Heart left ventricle (tissue), 16 donors: ENCODE measurements around the gene TMEM184B. TPM values are rescaled to one million over a fixed set of nuclear protein-coding genes. Genes with fewer than 3 reads are reported as not detected.

ENCODE experiments used
- ATAC-seq, 4 donors: fragments of 200-7000 bp; cut with Tn5 transposase; one replicate each; pipeline ENCODE4 v1.9.1; 2020 to 2022; ENCODE audit warnings: moderate library complexity in 4 of 4, mild to moderate bottlenecking in 3 of 4, moderate number of reproducible peaks in 1 of 4
- DNase-seq, 5 donors: peaks; one replicate each; pipeline ENCODE4 v3.0.0-alpha.2; 2020
- H3K27ac ChIP-seq, 12 donors: fragments of 200-600 bp; sonication (generic) in 4 of 12; one replicate each; pipeline versions ENCODE4 v1.5.0 to v1.8.0; 2016 to 2022; ENCODE audit warnings: mild to moderate bottlenecking in 2 of 12
- H3K27me3 ChIP-seq, 9 donors: fragments of 200-600 bp; sonication (generic) in 2 of 9; one replicate each; pipeline versions ENCODE4 v1.5.1 to v1.8.0; 2016 to 2022; ENCODE audit warnings: mild to moderate bottlenecking in 3 of 9
- H3K36me3 ChIP-seq, 9 donors: fragments of 200-600 bp; sonication (generic) in 2 of 9; one replicate each; pipeline versions ENCODE4 v1.5.0 to v1.8.0; 2018 to 2022; ENCODE audit warnings: mild to moderate bottlenecking in 2 of 9
- H3K4me1 ChIP-seq, 12 donors: fragments of 200-600 bp; sonication (generic) in 4 of 12; one replicate each; pipeline versions ENCODE4 v1.5.0 to v1.8.0; 2016 to 2022; ENCODE audit warnings: mild to moderate bottlenecking in 3 of 12
- H3K4me3 ChIP-seq, 12 donors: fragments of 200-600 bp; sonication (generic) in 4 of 12; one replicate each; pipeline versions ENCODE4 v1.5.0 to v1.8.0; 2017 to 2022; ENCODE audit warnings: mild to moderate bottlenecking in 9 of 12, moderate library complexity in 4 of 12
- H3K9me3 ChIP-seq, 12 donors: fragments of 200-600 bp; sonication (generic) in 4 of 12; one replicate each; pipeline versions ENCODE4 v1.5.0 to v1.8.0; 2016 to 2022; ENCODE audit warnings: mild to moderate bottlenecking in 1 of 12
- POLR2A ChIP-seq, 2 donors: fragments of 450-650 bp; IDR thresholded peaks; one replicate each; pipeline ENCODE4 v1.6.1; 2017; ENCODE audit warnings: antibody characterized with exemption in 2 of 2, mild to moderate bottlenecking in 2 of 2, moderate library complexity in 2 of 2
- WGBS, 4 donors: extraction: QIAGEN DNeasy Blood & Tissue Kit in 2 of 4; methylation state at CpG; one replicate each; pipeline versions ENCODE4 v1.1.5 to v1.1.7; 2013 to 2018; 5-methylcytosine and 5-hydroxymethylcytosine counted together
- intact Hi-C, 10 donors: fragments of 100-400 bp; cut with DNase I; formaldehyde crosslinking; loops; one replicate each; pipeline versions ENCODE4 v1.11.1 to v1.14.2; 2022
- polyA plus RNA-seq, 2 donors: library from polyadenylated mRNA; stranded (reverse); fragments of 200-250 nt; gene quantifications; one replicate each; pipeline ENCODE4 v1.2.3, GENCODE V29; 2013
- total RNA-seq, 9 donors: library from RNA; depleted of rRNA in 2 of 9; stranded (reverse); fragments of >200 nt in 2 of 9; fragmentation: NEBNext Ultra II Directional in 3 of 9; extraction: Animal tissue kit (Norgen Biotek cat#: 25700) in 3 of 9; gene quantifications; one replicate each; pipeline versions ENCODE4 v1.1.0 to v1.2.4, GENCODE V29; 2016 to 2023
- TF ChIP-seq, protein P1 (sequence below), 12 donors: fragments of 200-600 bp; sonication (generic) in 4 of 12; IDR thresholded peaks; one replicate each; pipeline versions ENCODE4 v1.5.0 to v1.8.0; 2018 to 2022; ENCODE audit warnings: antibody characterized with exemption in 12 of 12, mild to moderate bottlenecking in 5 of 12
- donor health status: ischemic (EF 13 %, LVEDD 7.1; RV severe dilation, severe dysfunction).
- donor health status: healthy with polysubstance abuse.
- donor health status: DM: no; HTN: yes; CAD: no.
- donor health status: DM: no; HTN: no; CAD: no.
- donor health status: ischemic (EF 25% LVEDD 6.9; RV normal size, moderate dysfunction).
- donor health status: ischemic (EF 25% LVEDD 5.7; RV mildly dilated, moderate dysfunction).
- donor health status: healthy.
- donor health status: DM: yes; HTN: yes; CAD: no.
- donor health status: ischemic (EF 35%, LVEDD 5.7; RV mildly dilated, moderate dysfunction).
- donor health status: nonischemic (EF 11% LVEDD 7.7; RV severe dilation, severe dysfunction).
- donor health status: DM: yes; HTN: yes; CAD: no.
- donor health status: PGD.
- donor health status: ischemic (EF 29% LVEDD 5.4; RV normal size, mild dysfunction).
- donor health status: nonischemic (EF 23%, LVEDD 6.1; RV moderate dilation, normal function).

The TMEM184B gene
- total and polyA plus RNA-seq, 11 donors = 19.5 to 103 (median 47.0) TPM

DNA sequence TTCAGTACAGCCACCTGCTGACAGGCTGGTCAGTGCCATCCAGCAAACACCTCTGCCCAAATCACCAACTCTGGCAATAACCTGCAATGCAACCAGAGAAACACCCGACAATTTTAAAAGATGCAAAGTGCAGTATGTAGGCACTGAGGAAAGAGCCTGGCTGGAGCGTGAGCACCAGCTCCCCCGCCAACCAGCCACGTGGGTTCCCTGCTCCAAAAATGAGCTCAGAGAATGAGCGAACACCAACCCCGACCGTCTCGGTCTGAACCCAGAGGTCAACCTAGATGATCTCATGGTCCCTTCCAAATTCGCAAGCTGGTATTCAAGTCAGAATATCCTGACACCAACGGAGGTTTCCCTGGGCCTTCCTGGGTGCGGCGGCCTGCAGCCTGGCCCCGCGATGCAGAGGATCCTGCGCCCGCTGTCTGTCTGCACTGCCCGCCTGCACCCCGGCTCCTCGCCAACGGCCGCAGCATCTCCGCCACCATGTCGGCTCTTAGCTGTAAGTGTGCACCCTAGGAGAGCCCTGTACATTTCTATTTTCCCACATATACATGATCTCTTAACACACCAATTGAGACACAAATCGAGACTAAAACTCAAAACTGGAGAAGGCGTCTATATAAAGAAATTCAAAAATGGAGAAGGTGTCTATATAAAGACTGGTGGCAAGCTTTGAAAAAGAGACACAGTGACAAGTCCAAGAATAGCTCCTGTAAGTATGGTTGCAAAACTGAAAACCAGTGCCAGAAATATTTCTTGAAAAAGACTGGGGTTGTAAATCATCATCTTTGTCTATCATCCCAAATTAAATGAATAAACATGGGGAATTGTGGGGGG is 22.8 kb downstream of the TMEM184B start:
- Histone ChIP-seq H3K36me3 (peaks cover 0 to 28% (median 23%) of the 10 kb centered on the region in 9 donors), H3K27ac (peak overlapping the region in 3 of 12 donors; percentile 4 to 23 (median 20)), H3K4me3 (no peak overlapping the region), H3K4me1 (peaks cover 0 to 70% (median 41%) of the 10 kb centered on the region in 12 donors), H3K27me3 (no peaks in the 10 kb centered on the region), H3K9me3 (peaks cover 0 to 7% (median 0%) of the 10 kb centered on the region in 12 donors)
- 81 to 91% (median 90%) methylated on average over 20 to 25 of the region's 25 CpGs for WGBS, 4 donors
- DNase-seq = no peak
- intact Hi-C loops = loop anchor here in 1 of 10 donors (10.0 kb wide), 1 partner anchor 135 kb away; the partner anchor contains the start of gene BAIAP2L2
- no peak for TF ChIP-seq POLR2A (IDR thresholded peaks at IDR 0.05)
- TF ChIP-seq, protein P1, sequence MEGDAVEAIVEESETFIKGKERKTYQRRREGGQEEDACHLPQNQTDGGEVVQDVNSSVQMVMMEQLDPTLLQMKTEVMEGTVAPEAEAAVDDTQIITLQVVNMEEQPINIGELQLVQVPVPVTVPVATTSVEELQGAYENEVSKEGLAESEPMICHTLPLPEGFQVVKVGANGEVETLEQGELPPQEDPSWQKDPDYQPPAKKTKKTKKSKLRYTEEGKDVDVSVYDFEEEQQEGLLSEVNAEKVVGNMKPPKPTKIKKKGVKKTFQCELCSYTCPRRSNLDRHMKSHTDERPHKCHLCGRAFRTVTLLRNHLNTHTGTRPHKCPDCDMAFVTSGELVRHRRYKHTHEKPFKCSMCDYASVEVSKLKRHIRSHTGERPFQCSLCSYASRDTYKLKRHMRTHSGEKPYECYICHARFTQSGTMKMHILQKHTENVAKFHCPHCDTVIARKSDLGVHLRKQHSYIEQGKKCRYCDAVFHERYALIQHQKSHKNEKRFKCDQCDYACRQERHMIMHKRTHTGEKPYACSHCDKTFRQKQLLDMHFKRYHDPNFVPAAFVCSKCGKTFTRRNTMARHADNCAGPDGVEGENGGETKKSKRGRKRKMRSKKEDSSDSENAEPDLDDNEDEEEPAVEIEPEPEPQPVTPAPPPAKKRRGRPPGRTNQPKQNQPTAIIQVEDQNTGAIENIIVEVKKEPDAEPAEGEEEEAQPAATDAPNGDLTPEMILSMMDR (IDR thresholded peaks at IDR 0.05) = no peak
- no peak for ATAC-seq

DNA sequence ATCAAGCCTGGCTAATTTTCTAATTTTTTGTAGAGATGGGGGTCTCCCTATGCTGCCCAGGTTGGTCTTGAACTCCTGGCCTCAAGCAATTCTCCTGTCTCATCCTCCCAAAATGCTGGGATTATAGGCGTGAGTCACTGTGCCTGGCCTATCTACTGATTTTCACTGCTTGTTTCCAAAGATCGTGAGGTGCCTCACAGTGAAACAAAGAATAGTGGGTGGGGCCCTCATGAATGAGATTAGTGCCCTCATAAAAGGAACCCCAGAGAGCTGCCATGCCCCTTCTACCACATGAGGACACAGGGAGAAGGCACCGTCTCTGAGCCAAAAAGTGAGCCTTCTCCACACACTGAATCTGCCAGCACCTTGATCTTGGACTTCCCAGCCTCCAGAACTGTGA is 23.5 kb downstream of the TMEM184B start:
- H3K4me1 ChIP-seq = peaks cover 0 to 66% (median 38%) of the 10 kb centered on the region in 12 donors
- peaks cover 0 to 35% (median 31%) of the 10 kb centered on the region in 9 donors for H3K36me3 ChIP-seq
- DNase-seq (no peak), ATAC-seq (no peak)
- intact Hi-C loops = loop anchor here in 1 of 10 donors (10.0 kb wide), 1 partner anchor 134 kb away; the partner anchor contains the start of gene BAIAP2L2
- no peak for TF ChIP-seq POLR2A (IDR thresholded peaks at IDR 0.05)
- TF ChIP-seq, protein P1 (IDR thresholded peaks at IDR 0.05) = no peak
- H3K27me3 ChIP-seq = no peaks in the 10 kb centered on the region
- no peak overlapping the region for H3K4me3 ChIP-seq
- H3K9me3 ChIP-seq = peaks cover 0 to 7% (median 0%) of the 10 kb centered on the region in 12 donors
- 97 to 100% (median 98%) methylated on average over 3 of the region's 3 CpGs for WGBS, 4 donors
- no peak overlapping the region for H3K27ac ChIP-seq

DNA sequence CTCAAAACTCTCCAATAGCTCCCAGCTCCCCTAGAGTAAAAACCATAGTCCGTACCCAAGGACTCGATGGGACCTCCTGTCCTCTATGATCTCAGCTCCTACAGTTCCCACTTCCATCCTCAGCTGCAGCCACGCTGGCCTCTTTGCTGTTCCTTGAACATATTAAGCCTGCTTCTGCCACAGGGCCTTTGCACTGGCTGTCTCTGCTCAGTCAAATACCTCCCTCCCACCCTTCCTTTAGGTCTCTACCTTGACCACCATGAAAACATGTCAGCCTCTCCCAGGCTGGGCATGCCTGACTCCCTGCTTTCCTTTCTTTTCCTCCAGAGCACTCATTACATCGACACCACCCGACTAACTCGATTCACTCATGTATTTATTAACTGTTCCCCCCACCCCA is 24.5 kb downstream of the TMEM184B start:
- WGBS, 4 donors = 96 to 99% (median 98%) methylated on average over 6 of the region's 6 CpGs
- Histone ChIP-seq H3K27ac (peak overlapping the region in 1 of 12 donors; percentile 78), H3K36me3 (peaks cover 0 to 44% (median 40%) of the 10 kb centered on the region in 9 donors), H3K27me3 (no peaks in the 10 kb centered on the region), H3K4me3 (no peak overlapping the region), H3K9me3 (peaks cover 0 to 7% (median 0%) of the 10 kb centered on the region in 12 donors), H3K4me1 (peaks cover 0 to 67% (median 39%) of the 10 kb centered on the region in 12 donors)
- intact Hi-C loops = loop anchor here in 1 of 10 donors (10.0 kb wide), 1 partner anchor 133 kb away; the partner anchor contains the start of gene BAIAP2L2
- ATAC-seq = no peak
- DNase-seq = no peak
- TF ChIP-seq, protein P1 (IDR thresholded peaks at IDR 0.05) = no peak

DNA sequence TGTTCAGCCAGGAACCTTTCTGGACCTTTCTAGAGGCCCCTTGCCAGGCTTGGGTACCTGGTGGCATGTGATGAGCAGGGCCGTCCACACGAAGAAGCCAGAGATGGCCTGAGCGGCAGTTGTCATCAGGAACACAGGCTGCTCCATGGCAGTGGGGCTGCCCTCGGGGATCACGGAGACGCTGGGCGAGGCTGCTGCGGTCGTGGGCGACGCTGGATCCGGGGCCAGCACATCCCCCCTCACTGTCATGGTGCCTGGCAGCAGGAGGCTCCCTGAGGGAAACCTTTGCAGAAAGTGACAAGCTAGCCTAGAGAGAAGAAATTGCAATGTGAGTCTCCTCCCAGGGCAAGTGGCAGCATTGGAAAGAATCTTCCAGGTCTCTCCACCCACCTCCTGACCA is 25.1 kb downstream of the TMEM184B start:
- no peak for DNase-seq
- H3K27ac ChIP-seq = peak overlapping the region in 10 of 12 donors; percentile 11 to 82 (median 70)
- WGBS, 4 donors = 88 to 93% (median 90%) methylated on average over 3 to 12 of the region's 12 CpGs
- H3K36me3 ChIP-seq = peaks cover 0 to 48% (median 44%) of the 10 kb centered on the region in 9 donors
- ATAC-seq = no peak
- no peaks in the 10 kb centered on the region for H3K27me3 ChIP-seq
- TF ChIP-seq, protein P1 (IDR thresholded peaks at IDR 0.05) = no peak
- TF ChIP-seq POLR2A (IDR thresholded peaks at IDR 0.05) = no peak
- H3K9me3 ChIP-seq = peaks cover 0 to 7% (median 0%) of the 10 kb centered on the region in 12 donors
- H3K4me3 ChIP-seq = no peak overlapping the region
- H3K4me1 ChIP-seq = peaks cover 0 to 68% (median 44%) of the 10 kb centered on the region in 12 donors
- intact Hi-C loops = loop anchor here in 1 of 10 donors (10.0 kb wide), 1 partner anchor 133 kb away; the partner anchor contains the start of gene BAIAP2L2
